HG03159 (cell line): Measurements from ENCODE around the gene TEC.

ENCODE experiments used
- ATAC-seq: cut with Tn5 transposase; IDR thresholded peaks from one replicate; pipeline ENCODE4 v1.9.1; 2021; ENCODE audit warnings: mild to moderate bottlenecking, moderate library complexity; ENCODE audit not compliant: unreplicated experiment

TEC gene

DNA sequence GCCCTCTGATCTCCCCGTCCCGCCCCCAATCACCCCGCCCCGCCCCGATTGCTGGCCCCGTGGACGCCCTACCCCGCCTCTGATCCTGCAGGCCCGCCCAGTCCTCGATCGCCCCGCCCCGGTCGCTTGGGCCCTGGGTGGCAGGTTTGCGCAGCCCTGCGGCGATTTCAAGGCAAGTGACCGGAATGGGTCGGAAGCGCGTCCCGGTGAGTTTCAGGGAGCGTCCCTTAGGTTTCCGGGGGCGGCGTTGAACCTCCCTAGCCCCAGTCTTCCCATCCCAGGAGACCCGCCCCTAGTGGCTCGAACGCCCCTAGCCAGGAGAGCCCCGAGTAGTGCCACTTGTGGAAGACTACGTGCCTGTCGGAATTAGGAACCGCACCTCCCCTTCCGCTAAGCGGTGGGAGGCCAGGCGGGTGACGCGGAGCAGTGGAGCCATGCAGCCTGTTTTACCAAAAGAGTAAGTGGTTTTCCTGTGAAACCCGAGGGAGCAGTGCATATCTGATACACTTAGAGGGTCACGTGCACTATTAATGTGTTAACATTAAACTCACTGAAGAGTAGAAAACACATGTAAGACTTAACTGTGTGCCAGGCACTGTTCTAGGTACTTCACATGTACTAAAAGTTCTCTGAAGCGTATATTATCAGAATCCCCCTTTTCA is 354 bp upstream of the TEC start:
- peak; percentile 80 for ATAC-seq

GRCh38 chr4:48267574-48267973 is 2.1 kb downstream of the TEC start:
- no peak for ATAC-seq

DNA sequence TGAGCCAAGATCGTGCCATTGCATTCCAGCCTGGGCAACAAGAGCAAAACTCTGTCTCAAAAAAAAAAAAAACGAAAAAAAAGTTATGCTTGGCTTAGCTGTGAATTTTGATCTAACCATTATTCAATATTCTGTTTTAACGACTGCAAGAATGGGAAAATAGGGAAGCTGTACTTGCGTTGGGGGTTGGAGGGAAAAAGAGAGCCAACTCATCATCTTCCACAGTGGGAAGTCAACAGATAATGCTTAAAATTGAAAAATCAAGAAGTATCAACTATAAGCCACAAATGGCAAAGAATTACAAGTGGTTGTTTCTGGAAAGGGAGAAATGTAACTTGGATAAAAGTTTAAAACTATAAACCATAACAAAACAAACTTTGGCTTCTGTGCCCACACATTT is 2.9 kb downstream of the TEC start:
- ATAC-seq, result no peak

DNA sequence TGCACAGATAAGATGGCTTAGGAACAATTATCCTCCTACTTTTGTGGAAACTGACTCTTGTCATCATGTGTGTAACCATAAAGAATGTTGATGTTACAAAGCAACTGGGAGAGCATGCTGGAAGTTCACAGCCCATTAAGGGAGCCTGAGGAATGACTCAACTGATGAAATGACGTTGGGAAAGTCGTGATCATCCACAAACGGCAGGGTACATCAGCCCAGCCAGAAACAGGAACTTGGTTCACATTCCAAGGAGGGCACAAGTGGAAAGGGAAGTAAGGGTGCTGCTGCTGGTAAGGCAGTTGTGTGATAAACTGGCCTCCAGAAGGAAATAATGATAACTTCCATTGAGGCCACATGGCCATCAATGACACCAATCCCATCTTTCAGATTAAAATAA is 6.7 kb downstream of the TEC start:
- ATAC-seq, result no peak

GRCh38 chr4:48262484-48262883 is 7.2 kb downstream of the TEC start:
- no peak for ATAC-seq

- ATAC-seq, result no peak
Measured at GRCh38 chr4:48261281-48261680, 8.4 kb downstream of the TEC start.

- ATAC-seq, result no peak
Measured at GRCh38 chr4:48259748-48260147, 9.9 kb downstream of the TEC start.

- ATAC-seq, result no peak
Measured at GRCh38 chr4:48258845-48259397, 10.7 kb downstream of the TEC start.

DNA sequence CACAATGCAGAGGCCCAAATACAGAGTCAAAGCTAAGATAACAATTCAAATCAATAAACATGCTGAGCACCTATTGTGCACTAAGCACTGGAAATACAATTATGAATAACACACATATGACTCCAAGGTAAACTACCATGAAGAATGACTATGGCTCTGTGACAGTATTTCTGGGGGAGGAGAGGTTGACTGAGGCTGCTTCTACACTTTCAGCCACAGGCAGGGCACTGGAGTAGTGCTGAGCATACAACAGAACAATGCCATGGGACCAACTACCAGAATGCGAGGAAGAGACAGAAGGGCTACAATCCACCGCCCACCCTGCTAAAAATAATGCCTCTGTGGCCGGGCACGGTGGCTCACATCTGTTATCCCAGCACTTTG is 13.7 kb downstream of the TEC start:
- no peak for ATAC-seq

DNA sequence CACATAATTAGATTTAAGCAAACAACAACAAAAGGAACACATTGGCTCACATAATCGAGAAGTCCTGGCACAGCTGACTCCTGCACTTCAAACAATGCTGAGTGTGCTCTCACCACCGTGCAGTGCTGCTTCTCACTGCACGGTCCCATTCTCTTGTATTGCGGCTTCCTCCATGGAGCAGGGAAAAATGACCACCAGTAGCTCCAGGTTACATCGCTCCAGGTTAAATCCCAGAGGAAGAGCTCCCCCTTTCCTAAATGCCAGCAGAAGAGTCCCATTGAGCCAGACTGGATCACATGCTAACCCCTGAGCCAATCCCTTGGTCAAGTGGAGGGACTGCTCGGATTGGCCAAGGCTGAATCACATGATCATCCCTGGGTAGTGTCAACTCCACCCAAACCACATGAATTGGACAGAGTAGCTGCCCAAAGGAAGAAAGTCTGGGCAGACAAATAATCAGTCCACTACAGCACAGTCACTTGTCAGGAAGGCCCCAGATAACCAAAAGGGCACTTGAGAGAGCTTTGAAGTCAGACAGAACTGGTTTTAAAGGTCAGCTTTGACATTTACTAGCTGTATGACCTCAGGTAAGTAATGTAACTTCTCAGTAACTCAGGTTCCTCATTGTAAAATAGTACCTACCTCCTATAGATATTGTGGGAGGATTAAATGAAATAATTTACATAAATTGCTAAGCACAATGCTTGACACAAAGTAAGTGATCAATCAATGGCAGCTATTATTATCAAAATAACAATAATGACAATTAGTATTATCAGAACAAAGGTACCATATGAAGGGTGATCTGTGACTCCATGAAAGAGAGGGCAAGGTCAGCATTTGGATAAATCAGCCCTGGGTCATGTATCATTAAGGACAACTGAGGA is 14.3 kb downstream of the TEC start:
- no peak for ATAC-seq

- ATAC-seq, result no peak
Measured at GRCh38 chr4:48254381-48255071, 15.1 kb downstream of the TEC start.

GRCh38 chr4:48252313-48252712 is 17.3 kb downstream of the TEC start:
- ATAC-seq, result no peak

GRCh38 chr4:48250980-48251379 is 18.7 kb downstream of the TEC start:
- ATAC-seq, result no peak

DNA sequence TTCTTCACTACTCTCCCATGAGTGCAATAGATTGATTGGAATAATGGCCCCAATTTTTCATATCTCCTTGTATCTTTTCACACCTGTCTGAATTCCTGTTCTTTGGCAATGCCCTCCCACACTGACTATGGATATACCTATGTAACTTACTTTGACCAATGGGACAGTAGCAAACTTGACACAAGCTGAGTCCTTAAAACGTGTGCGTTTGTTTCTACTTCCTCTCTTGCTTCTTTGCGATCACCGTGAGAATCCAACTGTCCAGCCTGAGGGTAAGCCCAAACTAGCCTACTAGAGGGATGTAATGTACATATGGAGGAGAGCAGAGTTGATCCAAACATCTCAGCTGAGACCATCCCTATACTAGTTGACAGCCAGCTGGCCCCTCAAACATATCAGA is 19.3 kb downstream of the TEC start:
- ATAC-seq, result no peak

- no peak for ATAC-seq
Measured at GRCh38 chr4:48249378-48249777, 20.3 kb downstream of the TEC start.

DNA sequence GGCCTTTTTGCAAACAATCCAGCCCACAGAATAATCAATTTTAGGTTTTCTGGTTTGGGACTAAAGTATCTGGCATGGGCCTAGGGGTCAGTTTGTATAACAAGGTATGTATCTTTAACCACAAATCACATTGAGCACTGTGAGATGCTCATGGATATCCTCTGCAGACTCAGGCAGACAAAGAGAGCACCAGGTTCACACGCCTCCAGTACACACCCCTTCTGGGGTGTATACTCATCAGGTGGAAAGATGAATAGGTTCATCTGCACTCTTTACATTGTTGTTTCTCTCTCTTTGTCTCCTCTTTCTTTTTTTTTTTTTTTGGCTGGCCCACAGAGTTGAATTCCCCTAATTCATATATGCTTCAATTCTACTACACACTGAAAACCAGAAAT is 21.1 kb downstream of the TEC start:
- no peak for ATAC-seq

- ATAC-seq, result no peak
Measured at GRCh38 chr4:48247878-48248558, 21.6 kb downstream of the TEC start.

DNA sequence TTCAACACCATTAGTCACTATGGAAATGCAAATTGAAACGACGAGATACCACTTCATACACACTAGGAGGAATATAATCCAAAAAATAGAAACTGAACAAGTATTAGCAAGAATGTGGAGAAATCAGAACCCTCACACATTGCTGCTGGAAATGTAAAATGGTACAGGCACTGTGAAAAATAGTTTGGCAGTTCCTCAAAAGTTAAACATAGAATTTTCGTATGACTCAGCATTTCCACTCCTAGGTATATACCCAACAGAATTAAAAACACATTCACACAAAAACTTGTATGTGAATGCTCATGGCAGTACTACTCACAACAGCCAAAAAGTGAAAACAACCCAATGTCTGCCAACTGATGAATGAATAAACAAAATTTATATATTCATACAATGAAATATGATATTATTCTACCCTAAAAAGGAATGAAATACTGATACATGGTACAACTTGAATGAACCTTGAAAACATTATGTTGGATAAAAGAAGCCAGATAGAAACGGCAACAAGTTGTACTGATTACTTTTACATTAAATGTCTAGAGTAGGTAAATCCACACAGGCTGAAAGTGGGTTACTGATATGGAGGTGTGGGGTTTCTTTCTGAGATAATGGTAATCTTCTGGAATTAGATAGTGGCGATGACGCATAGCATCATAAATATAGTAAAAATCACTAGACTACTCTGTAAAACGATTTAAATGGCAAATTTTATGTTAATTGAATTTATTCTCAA is 22.3 kb downstream of the TEC start:
- ATAC-seq, result peak; percentile 76

GRCh38 chr4:48244665-48245064 is 25.0 kb downstream of the TEC start:
- ATAC-seq, result no peak

DNA sequence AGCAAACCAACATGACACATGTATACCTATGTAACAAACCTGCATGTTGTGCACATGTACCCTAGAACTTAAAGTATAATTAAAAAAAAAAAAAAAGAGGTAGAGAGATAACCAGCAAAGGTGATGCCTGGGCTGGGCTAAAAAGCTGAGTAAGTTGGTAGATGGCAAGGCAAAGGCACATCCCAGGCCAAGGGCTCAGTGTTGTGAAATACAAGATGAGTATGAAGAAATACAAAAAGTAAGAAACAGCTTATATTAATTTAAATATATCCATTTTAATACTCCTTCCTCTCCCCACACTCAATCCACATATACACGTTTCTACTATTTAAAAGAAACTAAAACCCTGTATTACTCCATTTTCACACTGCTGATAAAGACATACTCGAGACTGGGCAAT is 25.8 kb downstream of the TEC start:
- no peak for ATAC-seq
